HG03103 (cell line): ENCODE measurements around the gene FSIP1.

ENCODE experiments used
- ATAC-seq: cut with Tn5 transposase; IDR thresholded peaks from one replicate; pipeline ENCODE4 v1.9.1; 2021; ENCODE audit warnings: low read depth; ENCODE audit not compliant: unreplicated experiment

The FSIP1 gene

DNA sequence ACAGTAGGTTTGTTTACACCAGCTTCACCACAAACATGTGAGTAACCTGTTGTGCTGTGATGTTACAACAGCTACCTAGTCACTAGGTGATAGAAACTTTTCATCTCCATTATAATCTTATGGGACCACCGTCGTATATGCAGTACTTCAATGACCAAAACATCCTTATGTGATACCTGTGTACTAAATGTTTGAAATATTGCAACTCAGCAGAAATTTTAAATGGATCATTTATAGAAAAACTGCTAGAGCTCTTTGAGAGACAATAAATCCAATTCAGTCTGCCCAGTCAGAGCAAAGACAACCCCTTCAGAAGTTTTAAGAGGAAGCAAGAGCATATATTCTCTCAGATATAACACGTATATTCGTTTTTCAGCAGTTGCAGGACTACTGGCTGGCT, 128.3 kb downstream of the FSIP1 start:
- no peak for ATAC-seq

DNA sequence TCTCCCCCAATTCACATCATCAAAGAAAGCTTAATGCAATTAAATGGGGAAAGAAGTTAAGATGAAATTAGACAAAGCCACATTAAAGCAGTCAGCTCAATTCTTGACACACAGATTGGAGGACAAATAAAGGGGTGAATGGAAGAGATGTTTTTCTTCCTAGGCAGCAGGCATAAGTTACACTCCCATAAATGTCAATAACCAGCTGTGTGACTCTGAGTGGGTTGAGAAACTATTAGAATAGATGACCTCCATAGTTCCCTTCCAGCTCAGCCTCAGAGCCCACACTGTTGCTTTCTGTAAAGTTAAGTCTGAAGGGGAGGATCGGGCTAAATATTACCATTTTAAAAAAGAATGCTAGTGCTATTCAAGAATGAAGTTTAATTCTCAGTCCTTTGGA, 130.8 kb downstream of the FSIP1 start:
- no peak for ATAC-seq

DNA sequence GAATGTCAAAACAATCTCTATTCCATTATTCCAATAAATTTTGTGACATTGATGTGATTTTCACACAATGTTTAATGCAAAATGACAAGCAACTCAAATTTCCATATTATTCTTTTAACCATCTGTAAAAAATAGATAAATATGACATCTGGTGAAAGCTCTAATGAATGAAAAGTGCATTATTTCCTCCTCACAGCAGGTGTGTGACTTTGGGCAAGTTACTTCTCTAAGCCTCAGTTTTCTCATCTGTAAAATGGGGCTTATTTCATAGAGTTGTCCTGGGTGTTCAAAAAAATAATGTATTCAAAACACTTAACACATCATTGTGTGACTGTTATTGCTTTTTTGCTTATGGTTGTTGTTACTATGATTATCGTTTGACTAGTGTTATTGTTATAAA, 131.3 kb downstream of the FSIP1 start:
- no peak for ATAC-seq

DNA sequence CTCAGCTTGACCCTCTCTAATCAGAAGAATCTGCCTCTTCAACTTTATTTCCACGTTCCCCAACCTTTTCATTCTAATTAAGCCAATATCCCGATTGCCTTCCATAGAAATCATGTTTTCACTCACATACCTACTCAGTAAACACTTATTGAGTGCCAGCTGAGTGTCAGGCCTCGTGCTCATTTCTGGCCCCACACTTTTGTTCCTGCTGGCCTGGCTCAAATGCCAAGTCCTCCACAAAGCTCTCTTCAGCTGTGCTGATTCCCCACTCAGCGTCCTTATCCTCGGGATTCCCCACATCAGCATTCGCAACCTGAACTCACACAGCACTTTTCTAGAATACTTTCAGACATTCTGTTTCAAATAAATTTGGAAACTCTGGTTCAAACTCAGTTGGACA, 132.9 kb downstream of the FSIP1 start:
- ATAC-seq: no peak

DNA sequence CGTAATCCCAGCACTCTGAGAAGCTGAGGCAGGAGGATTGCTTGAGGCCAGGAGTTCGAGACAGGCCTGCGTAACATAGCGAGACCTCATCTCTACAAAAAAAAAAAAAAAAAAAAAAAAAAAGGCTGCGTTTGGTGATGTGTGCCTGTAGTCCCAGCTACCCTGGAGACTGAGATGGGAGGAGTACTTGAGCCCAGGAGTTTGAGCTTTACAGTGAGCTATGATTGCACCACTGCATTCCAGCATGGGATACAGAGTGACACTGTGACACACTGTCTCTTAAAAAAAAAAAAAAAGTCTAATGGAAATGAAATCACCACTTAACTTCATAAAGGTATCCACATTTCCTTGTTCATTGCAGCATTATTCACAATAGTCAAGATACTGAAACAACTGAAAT, 136.2 kb downstream of the FSIP1 start:
- ATAC-seq: no peak

DNA sequence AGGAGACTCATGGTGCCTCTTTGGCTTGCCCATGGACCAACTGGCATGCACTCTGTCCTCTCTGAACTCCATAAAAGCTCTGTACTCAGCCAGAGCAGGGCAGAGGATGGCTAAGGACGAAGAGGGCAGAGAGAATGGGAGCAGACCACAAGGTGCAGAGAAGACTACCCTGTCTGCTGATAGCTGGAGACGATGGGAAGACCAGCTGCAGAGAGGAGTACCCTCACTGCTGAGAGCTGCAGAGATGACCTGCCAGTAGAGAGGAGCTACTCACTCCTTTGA, 136.7 kb downstream of the FSIP1 start:
- ATAC-seq: no peak

DNA sequence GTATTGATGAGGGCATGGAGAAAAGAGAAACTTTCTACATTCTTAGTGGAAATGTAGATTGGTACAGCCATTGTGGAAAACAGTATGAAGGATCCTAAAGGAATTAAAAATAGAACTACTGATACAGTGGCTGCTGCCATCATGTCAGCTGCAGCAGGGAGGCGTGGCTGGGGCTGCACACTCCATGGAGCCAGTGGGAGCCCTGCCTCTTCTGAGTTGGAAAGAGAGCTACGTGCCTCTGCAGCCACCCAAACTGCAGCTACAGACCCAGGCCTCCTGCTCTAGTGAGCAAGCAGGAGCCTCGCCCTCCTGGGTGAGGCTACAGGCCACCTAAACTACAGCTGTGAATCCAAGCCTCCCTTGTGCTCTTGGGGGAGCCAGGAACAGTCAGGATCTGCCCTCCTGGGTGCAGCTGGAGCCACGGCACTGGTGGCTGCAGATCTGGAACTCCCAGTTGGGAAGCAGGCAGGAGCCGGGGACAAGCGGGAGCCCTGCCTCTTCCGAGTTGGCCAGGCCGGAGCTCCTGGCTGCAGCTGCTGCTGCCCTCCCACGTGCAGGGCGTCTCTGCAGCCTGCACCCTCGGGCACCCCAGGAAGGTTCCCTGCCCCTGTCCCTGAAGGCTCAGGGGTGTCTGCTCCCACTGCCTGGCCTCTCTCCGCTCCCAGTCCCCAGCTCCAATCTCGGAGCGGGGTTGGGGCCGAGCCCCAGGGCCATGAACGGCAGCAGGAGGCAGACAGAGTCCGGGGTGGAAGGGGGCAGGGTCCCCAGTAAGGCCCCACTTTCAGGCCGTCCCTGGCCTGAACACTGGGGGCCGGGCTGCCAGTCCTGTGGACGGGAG, 137.3 kb downstream of the FSIP1 start:
- no peak for ATAC-seq

DNA sequence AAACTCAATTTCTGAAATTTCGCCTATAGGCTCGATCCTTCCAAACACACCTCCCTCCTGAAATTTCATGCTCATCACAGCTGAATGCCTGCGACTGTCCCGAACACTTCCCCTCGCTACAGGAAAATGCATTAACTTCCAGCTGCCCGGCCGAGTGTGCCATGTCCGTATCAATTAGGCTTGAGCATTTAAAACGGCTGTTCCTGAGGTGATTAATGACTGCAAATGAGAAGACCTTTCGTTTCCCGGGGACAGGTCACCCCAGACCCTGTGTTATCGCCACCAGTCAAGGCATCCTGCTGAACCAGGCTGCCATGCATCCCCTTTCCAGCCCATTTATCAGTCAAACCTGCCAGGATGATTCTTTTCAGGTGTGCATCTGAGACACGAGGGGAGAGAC, 138.5 kb downstream of the FSIP1 start:
- ATAC-seq: no peak

DNA sequence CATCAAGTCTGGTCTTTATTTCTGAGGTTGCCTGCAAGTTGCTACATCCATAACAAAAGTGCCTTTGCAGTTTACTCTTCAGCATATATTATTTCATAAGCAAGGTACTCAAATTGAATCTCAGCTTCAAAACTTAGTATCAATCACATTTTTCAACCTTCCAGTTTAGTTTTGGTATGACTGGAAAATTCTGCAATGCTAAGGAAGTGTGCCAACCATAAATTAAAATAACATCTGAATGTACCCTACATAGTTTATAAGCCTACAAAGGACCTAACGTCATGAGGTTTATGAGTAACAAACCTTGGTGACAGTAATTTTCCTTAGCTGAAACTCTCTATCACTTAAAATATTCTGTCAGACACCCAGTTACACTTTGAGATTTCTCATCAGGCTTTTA, 138.9 kb downstream of the FSIP1 start:
- ATAC-seq: no peak

DNA sequence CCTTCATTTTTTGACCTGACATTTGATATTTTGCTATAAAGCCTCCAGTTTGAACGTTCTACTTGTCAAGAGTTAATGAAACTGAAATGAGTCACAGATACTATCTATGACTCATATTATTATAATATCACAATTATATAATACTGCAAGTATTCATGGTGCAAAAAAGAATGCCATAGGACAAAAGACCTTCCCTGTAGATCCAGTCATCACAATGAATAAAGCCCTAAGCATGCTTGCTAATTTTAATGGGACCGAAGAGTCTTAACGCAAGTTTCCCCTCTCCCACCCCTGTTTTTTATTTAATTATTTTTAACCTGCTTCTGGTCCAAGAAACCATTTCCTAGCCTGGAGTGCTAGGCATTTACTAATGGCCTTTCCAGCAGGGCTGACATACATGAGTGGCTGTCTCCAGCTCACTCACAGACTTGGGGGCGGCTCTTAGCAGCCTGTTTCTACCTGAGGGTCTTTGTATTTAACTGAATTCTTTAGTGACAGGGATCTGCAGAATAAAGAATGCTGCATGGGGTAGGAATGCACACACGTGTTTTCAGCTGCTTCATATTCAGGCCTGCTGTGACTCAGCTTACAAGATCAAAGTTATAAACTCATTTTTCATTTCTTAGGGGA, 140.5 kb downstream of the FSIP1 start:
- ATAC-seq: no peak

DNA sequence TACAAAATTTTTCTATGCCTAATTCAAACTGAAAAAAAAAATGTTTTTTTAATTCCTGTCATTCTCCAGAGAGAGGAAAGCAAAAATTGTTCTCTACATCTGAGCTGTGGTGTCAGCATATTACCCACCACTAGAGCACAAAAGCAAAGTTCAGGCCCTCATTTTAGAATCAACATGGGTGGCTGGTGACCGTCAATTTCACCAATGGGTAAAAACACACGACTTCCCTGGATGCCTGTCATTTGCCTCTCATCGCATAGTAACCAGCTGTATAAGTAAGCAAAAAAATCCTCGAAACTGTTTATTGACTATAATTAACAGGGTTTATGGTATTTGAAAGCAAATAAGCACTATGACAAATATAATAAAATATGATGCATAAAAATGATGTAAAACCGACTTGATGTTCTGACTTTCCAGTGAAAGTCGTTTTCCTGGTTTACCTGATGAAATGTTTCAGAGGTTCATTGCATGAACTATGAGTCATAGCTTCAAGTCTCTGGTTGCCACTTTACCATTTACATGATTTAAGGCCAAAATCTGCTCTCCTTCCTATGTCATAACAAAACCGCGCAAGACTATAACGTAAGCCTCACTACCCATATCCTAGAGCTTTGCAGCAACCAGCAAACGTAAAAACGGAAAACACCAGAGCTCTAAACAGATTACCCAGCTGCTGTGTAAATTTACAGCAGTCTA, 141.3 kb downstream of the FSIP1 start:
- no peak for ATAC-seq

DNA sequence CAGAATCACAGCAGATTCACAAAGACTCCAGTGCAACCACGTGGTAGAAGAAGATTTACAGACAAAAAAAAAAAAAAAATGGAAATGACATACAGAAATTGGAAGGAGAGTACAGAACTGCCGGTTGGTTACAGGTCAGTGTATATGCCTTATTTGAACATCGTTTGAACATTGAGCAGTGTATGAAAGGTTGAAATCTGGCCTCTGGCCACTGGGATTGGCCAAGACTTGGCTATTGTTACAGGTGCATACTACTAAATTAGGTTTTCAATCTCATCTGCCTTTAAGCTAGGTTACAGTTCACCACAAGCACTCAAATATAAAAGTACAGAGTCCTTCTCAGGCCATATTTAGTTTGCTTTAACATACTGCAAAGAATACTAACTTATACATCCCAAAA, 142.0 kb downstream of the FSIP1 start:
- no peak for ATAC-seq

DNA sequence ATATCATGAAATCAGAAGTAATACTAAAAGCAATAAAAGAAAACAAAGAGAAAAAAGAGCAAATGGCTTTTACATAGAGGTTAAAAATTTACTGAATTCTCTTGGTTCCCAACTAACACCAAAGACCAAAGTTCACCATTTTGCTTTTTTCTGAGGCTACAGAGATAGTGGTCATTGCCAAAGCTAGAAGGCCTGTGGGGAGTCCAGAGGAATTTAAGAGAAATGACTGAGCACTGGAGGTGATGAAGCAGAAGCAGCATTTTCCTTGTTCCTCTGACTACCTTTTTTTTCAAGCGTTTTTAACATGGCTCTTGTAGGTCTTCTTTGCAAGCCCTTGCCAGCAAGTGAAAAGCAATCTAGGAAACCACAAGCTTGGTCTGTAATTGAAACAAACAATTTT, 143.6 kb downstream of the FSIP1 start:
- ATAC-seq: no peak

DNA sequence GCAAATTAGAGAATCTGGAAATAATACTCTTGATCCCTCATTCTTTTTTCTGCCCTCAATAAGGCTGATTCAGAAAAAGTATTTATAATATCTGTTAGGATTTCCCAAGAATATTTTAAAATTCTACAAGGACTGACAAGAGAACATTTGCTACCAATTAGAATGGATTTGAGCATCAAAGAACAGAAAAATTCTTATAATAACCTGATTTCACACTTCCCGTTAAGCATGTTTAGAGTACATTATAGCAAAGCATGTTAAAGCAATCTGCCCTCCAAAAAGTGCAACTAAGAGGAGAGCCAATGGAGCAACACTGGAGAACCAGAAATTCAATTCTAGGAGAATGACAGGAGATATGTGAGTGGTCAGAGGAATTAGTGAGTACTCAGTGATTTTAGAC, 144.6 kb downstream of the FSIP1 start:
- ATAC-seq: no peak

DNA sequence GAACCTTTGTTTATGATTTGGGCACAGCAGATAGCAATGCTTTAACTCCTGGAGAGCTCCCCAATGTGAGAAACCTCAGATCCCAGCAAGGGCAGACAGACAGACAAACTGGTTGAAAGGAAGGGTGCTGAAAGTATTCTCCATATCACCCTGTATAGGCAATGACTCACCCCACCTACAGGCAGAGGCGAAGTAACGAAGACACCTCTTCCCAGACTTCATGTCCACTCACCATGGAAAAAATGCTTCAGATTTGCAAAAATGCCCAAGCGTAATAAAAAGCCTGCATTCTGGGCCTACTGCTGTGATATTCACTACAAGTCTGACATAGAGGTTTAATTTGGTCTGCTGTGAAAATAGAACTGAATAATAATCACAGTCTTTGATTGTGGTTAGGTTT, 151.3 kb downstream of the FSIP1 start:
- ATAC-seq: no peak

DNA sequence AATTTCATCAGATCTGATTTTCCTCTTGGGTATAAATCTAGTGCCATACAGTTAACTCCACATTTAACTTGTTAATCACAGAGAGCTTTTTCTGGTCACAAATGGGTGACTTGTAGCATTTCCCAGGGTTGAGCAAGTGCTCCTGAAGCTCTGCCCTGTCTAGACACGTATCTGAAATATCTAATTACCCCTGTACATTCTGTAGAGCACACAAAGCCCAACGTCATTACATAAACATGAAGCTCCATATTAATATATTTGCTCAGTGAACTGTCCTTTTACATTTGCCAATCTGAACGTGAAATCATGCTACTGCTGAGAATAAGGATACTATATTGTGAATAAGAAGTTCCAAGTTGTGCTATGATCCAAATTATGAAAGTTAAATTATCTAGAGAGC, 152.7 kb downstream of the FSIP1 start:
- no peak for ATAC-seq

DNA sequence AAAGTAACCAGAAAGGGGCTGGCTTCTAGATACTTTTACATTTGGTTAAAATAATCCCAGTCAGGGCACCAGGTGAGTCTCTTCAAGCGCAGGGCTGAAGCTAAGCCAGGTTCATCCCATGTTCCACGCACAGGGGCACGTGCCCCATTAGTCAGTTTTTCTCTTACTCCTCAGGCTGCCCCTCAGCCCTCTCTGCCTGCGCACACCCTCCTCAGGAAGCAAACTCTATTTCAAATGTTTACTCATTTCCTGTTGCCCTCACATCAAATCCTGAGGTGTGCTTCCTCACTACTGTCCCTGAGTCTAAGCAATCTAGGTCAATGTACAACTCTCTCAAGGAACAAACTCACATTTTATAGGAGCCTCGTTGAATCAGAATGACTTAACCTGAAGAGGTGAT, 153.3 kb downstream of the FSIP1 start:
- ATAC-seq: no peak

DNA sequence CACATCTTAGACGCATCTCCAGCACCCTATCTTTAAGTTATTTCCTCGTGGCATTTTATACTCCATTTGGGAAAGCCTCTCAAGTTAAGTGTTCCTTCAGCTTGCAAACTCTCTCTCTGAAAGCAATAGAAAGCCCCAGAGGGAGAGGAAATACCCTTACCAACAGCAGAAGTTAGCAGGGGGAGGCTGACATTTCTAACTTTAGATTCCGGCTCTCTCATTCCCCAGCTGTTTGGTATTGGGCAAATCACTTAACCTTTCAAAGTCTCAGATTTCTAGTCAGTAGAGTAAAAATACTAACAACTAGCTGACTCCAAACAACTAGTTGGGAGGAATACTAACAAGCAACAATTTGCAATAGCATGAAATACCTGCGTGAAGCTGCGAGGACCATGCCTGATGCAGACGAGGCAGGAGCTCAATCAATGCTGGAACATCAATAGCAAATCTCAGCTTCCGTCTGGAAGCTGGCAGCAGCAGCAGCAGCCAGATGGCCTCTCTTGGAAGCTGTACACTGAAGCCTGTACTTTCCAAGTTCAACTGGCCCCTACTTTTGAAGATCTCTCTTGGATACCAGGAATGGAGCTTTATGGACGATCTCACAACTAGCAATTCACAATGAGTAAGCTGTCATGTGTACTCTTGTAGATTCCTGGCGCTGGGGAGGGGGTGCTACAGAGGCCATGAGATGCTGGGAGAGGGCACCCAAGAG, 153.9 kb downstream of the FSIP1 start:
- ATAC-seq: no peak

DNA sequence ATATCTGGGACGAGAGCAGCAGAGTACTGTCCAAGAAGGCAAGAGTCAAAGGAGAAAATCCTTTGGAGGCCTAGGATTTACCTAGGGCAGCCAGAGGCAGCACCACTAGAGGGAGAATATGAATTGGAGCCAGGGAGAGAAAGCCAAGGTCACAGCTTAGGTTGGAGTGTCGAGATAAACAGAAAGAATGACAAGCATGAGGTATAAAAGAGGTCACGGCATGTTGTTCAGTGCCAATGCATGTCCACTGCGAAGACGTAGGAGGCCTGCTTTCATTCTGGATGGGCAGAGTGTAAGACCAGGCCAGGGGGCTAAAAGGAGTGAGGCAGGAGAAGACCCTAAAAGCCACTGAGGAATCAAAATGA, 154.5 kb downstream of the FSIP1 start:
- no peak for ATAC-seq

DNA sequence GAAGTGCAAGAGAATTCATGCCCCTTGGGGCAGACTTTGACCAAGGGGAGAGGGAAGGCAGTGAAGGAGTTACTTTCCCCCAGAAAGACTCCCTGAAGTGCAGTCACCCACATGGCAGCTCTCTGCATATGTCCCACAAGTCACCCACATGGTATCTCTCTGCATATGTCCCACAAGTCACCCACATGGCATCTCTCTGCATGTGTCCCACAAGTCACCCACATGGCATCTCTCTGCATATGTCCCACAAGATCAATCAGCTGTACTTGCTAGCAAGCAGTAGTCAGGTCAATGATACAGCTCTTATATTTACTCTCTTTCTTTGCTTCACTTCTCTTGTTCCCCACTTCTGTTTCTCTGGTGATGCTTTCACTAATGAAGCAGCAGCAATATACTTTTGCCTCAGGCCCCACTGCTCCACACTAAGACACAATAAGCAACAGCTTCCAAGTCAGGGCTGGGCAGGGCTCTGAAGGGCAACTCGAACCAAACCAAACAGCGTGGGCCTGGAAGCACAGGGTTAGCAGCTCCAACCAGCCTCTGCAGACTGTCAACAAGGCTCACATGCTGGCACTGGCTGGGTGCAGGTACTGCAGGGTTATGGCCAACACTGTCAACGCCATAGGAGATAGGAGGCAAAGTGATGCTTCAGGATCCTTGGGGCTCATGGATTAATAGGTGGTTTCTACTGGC, 155.0 kb downstream of the FSIP1 start:
- no peak for ATAC-seq

DNA sequence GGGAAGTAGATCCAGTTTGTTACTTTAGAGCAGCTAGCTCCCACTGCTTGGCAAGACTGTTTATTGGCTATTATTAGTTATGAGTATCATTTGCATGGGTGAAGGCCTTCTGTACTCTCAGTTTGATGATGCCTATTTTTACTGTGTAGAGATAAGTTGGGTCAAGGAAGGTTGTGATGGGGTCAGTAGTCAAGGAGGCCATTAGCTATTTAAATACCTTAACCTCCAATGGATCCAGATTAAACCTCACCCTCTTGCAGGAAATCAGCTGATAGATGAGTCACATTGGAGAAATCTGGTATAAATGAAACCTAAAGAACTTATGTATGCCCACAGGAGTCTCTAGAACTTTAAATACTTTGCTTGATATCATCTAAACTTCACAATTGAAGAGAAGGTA, 156.8 kb downstream of the FSIP1 start:
- no peak for ATAC-seq
